OCI-LY1 (cell line): ENCODE data around the gene COTL1.

ENCODE experiments used
- H2AFZ ChIP-seq: fragments of 200-600 bp; sonication (generic), shearing (Covaris generic); 2 replicates; pipeline ENCODE4 v1.6.0; 2014; ENCODE audit warnings: antibody characterized with exemption, mild to moderate bottlenecking, low read length
- H3F3A ChIP-seq: fragments of 200-600 bp; sonication (generic), shearing (Covaris generic); 2 replicates; pipeline ENCODE4 v1.6.0; 2014; ENCODE audit warnings: mild to moderate bottlenecking, antibody characterized with exemption, low read length, moderate library complexity; ENCODE audit not compliant: insufficient read depth
- H3K27ac ChIP-seq: fragments of 200-600 bp; sonication (generic); 2 replicates; pipeline ENCODE4 v1.5.1; 2014; ENCODE audit warnings: low read length, mixed run types, mild to moderate bottlenecking, low read depth; ENCODE audit not compliant: poor library complexity, severe bottlenecking
- H3K27me3 ChIP-seq: fragments of 200-600 bp; sonication (generic); 2 replicates; pipeline ENCODE4 v1.6.0; 2014; ENCODE audit warnings: antibody characterized with exemption, mild to moderate bottlenecking, low read length, moderate library complexity; ENCODE audit not compliant: insufficient read depth
- H3K36me3 ChIP-seq: fragments of 200-600 bp; sonication (generic); 2 replicates; pipeline ENCODE4 v1.6.1; 2014; ENCODE audit warnings: mild to moderate bottlenecking, antibody characterized with exemption, low read length, moderate library complexity, mixed read lengths; ENCODE audit not compliant: insufficient read depth
- H3K4me1 ChIP-seq: fragments of 200-600 bp; sonication (generic); 2 replicates; pipeline ENCODE4 v1.5.1; 2014; ENCODE audit warnings: mild to moderate bottlenecking, low read length, moderate library complexity; ENCODE audit not compliant: insufficient read depth, severe bottlenecking
- H3K4me2 ChIP-seq: fragments of 200-600 bp; sonication (generic), shearing (Covaris generic); 2 replicates; pipeline ENCODE4 v1.6.1; 2014; ENCODE audit warnings: low read length
- H3K4me3 ChIP-seq: fragments of 200-600 bp; sonication (generic); 2 replicates; pipeline ENCODE4 v1.5.1; 2014; ENCODE audit warnings: low read length, low read depth, mild to moderate bottlenecking, mixed read lengths; ENCODE audit not compliant: poor library complexity, severe bottlenecking
- H3K79me2 ChIP-seq: fragments of 200-600 bp; shearing (Covaris generic); 2 replicates; pipeline ENCODE4 v1.6.1; 2016; ENCODE audit warnings: mixed run types, low read length, mixed read lengths; ENCODE audit not compliant: insufficient read depth
- H3K9ac ChIP-seq: fragments of 200-600 bp; sonication (generic), shearing (Covaris generic); 2 replicates; pipeline ENCODE4 v1.6.1; 2014; ENCODE audit warnings: mild to moderate bottlenecking, low read length, mixed read lengths
- H3K9me2 ChIP-seq: fragments of 200-600 bp; sonication (generic), shearing (Covaris generic); 2 replicates; pipeline ENCODE4 v1.6.1; 2014; ENCODE audit warnings: low read depth, mild to moderate bottlenecking, low read length, mixed read lengths
- H3K9me3 ChIP-seq: fragments of 200-600 bp; shearing (Covaris generic); 2 replicates; pipeline ENCODE4 v1.6.1; 2014; ENCODE audit warnings: low read length, mixed read lengths
- H4K20me1 ChIP-seq: fragments of 200-600 bp; sonication (generic), shearing (Covaris generic); 2 replicates; pipeline ENCODE4 v1.6.0; 2016; ENCODE audit warnings: mild to moderate bottlenecking, low read length; ENCODE audit not compliant: insufficient read depth
- CTCF ChIP-seq: fragments of 200-600 bp; sonication (generic), shearing (Covaris generic); IDR thresholded peaks from 2 replicates; pipeline ENCODE4 v1.5.1; 2017; ENCODE audit warnings: mild to moderate bottlenecking, antibody characterized with exemption, low read length, moderate library complexity, mixed read lengths
- EZH2 ChIP-seq: fragments of 200-600 bp; sonication (generic), shearing (Covaris generic); IDR thresholded peaks from 2 replicates; pipeline ENCODE4 v1.8.0; 2017; ENCODE audit warnings: borderline replicate concordance, mixed run types, mild to moderate bottlenecking, antibody characterized with exemption, low read length, moderate library complexity, mixed read lengths

Gene COTL1

GRCh38 chr16:84660973-84661372, 43.1 kb upstream of the COTL1 start:
- Histone ChIP-seq H3K36me3 (peaks cover 69% of the 10 kb centered on the region), H4K20me1 (no peaks in the 10 kb centered on the region), H3K79me2 (no peaks in the 10 kb centered on the region), H3K27me3 (no peaks in the 10 kb centered on the region), H3K9ac (no peak overlapping the region), H3K9me2 (no peaks in the 10 kb centered on the region), H3K4me2 (no peak overlapping the region), H3K27ac (no peak overlapping the region), H2AFZ (no peak overlapping the region), H3K9me3 (no peaks in the 10 kb centered on the region), H3K4me3 (no peak overlapping the region), H3F3A (no peaks in the 10 kb centered on the region), H3K4me1 (peaks cover 33% of the 10 kb centered on the region)
- no peak for TF ChIP-seq EZH2
- TF ChIP-seq CTCF: no peak

- H3K36me3 ChIP-seq: peaks cover 60% of the 10 kb centered on the region
- H4K20me1 ChIP-seq: no peaks in the 10 kb centered on the region
- no peak for TF ChIP-seq CTCF
- no peak for TF ChIP-seq EZH2
Measured at GRCh38 chr16:84659656-84660300, 41.9 kb upstream of the COTL1 start.

GRCh38 chr16:84658690-84659089, 40.8 kb upstream of the COTL1 start:
- H3K4me3 ChIP-seq: no peak overlapping the region
- H3K79me2 ChIP-seq: no peaks in the 10 kb centered on the region
- H3K36me3 ChIP-seq: peaks cover 55% of the 10 kb centered on the region
- no peaks in the 10 kb centered on the region for H3F3A ChIP-seq
- H3K9me3 ChIP-seq: no peaks in the 10 kb centered on the region
- no peak overlapping the region for H3K4me2 ChIP-seq
- H3K27me3 ChIP-seq: no peaks in the 10 kb centered on the region
- peaks cover 36% of the 10 kb centered on the region for H3K4me1 ChIP-seq
- TF ChIP-seq EZH2 (no peak), CTCF (no peak)
- H4K20me1 ChIP-seq: no peaks in the 10 kb centered on the region
- H3K9ac ChIP-seq: no peak overlapping the region
- no peak overlapping the region for H3K27ac ChIP-seq
- no peak overlapping the region for H2AFZ ChIP-seq
- no peaks in the 10 kb centered on the region for H3K9me2 ChIP-seq

More at GRCh38 chr16:84659656-84660300, 41.9 kb upstream of the COTL1 start:
- H2AFZ ChIP-seq: no peak overlapping the region
- no peaks in the 10 kb centered on the region for H3K9me2 ChIP-seq
- no peaks in the 10 kb centered on the region for H3K27me3 ChIP-seq
- no peaks in the 10 kb centered on the region for H3K9me3 ChIP-seq
- no peak overlapping the region for H3K9ac ChIP-seq
- H3K4me3 ChIP-seq: no peak overlapping the region
- H3F3A ChIP-seq: no peaks in the 10 kb centered on the region
- H3K79me2 ChIP-seq: no peaks in the 10 kb centered on the region
- H3K4me2 ChIP-seq: no peak overlapping the region
- no peak overlapping the region for H3K27ac ChIP-seq
- peaks cover 35% of the 10 kb centered on the region for H3K4me1 ChIP-seq
